Fibroblast of lung (primary cell): ENCODE results near the gene CCDC149.

Experiments used
- CTCF ChIP-seq, 2 donors: IDR thresholded peaks in 1 of 2; conservative IDR thresholded peaks in 1 of 2; 1 replicate in 1 of 2; 2 replicates in 1 of 2; pipeline ENCODE4 v1.5.1; 2011 to 2012; ENCODE audit warnings: low read length in 2 of 2, control low read depth in 1 of 2, inconsistent platforms in 1 of 2, low read depth in 1 of 2, mild to moderate bottlenecking in 1 of 2
- EZH2 ChIP-seq: IDR thresholded peaks from 2 replicates; pipeline ENCODE4 v1.5.1; 2012; ENCODE audit warnings: low read length, control low read depth, mild to moderate bottlenecking; ENCODE audit errors: missing control alignments

- TF ChIP-seq CTCF (conservative IDR thresholded peaks at IDR 0.05 in 1 of 2, IDR thresholded peaks at IDR 0.05 in 1 of 2; ENCODE audit: low read depth in 1 of 2, low read length in 2 of 2) (no peak), EZH2 (no peak)
Measured at GRCh38 chr4:24855741-24856140, 57.1 kb downstream of the CCDC149 start.
